ENCODE data around the gene RNF150.
"Not testable (repeated sequence)": the region's sequence is repeated elsewhere in the genome, so short reads cannot be mapped to it uniquely, and the experiment has no call there.

RNF150 gene

GRCh38 chr4:141133146-141133998 lies at the start of gene RNF150:
TSS of gene RNF150 (minus strand) at chr4:141133469.
- no peak for DNase-seq (ENCODE audit: low read depth)

DNA sequence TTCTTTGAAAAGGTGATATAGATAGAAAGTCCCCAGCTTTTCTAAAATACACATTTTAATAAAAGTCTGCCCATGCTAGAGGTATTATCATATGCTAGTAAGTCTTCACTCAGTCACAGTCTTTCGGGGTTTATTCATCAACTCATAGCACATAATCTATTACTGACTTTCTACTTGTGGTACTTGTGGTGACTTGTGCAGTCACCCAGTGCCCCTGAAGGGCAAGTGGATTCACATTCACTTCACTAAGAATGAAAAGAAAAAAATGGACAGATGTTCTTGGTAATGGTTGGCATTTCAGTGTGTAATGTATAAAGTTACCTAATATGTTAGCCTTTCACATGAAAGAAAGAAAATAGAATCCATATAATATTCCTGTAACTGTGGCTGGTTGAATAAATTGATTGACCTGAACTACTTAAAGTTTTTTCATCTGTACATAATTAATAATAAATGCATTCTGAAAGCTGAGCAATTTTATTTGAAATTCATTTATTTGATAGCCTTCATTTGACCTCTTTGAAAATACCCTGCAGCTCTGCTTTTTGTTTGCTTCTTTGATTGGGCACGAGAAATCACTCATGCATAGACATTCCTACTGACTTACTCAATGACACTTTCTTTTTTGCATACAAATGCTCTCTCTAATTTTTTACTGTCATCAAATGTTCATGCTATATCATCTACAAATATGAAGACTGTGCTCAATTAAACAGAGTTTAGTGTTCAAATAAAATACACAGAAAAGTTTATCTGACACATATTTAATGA lies 47.9 kb upstream of the RNF150 start:
- DNase-seq (ENCODE audit: low read depth) = no peak

- DNase-seq (ENCODE audit: low read depth) = no peak
Measured at GRCh38 chr4:141179474-141180373, 46.5 kb upstream of the RNF150 start.

DNA sequence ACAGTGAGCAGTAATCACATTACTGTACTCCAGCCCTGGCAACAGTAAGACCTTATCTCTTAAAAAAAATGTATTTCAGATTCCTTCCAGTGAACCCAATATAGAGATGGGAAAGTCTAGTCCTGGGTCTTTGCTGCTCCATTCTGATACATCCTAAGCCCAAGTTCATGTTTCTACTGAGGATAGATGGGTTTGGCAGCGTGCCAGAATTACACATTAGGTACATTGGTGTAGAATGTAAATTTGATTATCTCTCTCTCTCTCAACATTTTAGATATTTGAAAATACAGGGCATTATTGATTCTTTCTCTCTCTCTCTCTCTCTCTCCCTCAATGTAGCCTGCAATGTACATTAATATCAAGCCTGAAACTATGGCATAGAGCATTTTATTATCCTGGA lies 43.9 kb upstream of the RNF150 start:
- DNase-seq (ENCODE audit: low read depth) = no peak

GRCh38 chr4:141174457-141174856 lies 41.2 kb upstream of the RNF150 start:
- DNase-seq (ENCODE audit: low read depth) = no peak

DNA sequence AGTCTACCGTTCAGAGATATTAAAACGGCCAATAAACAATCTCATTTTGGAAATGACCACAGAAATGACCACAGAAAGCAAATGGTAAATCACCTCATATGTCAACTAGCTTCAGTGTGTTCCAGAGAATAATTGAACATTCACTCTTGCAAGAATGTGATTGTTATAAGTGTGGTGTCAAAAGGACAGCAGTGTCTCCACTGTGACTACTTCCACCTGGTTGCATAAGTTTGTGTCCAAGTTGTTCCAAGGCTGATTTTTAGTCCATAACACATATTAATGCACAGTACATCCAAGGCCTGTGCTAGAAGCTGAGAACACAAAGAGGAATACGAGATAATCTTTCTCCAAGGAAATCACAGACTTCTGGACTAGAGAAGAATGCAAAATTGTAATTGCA lies 37.4 kb upstream of the RNF150 start:
- no peak for DNase-seq (ENCODE audit: low read depth)

DNA sequence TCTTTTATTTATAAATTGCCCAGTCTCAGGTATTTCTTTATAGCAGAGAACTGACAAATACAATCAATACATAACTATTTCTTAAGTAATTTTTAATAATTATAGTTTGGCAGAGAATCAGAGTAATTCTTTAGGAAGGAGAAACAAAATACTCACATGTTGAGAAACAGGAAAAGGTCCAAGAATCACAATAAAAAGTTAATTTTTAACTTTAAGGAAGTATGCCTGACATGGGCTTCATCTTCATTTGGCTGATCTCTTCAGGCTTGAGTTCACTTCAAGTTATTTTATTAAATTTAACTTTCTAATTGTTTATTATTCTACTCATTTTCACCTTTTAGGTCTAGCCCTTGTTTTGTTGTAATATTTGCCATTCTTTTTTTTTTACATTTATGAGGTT lies 36.1 kb upstream of the RNF150 start:
- no peak for DNase-seq (ENCODE audit: low read depth)

- not testable (repeated sequence) for DNase-seq (ENCODE audit: low read depth)
Measured at GRCh38 chr4:141165001-141165400, 31.7 kb upstream of the RNF150 start.

- DNase-seq (ENCODE audit: low read depth) = no peak
Measured at GRCh38 chr4:141159027-141159426, 25.8 kb upstream of the RNF150 start.

DNA sequence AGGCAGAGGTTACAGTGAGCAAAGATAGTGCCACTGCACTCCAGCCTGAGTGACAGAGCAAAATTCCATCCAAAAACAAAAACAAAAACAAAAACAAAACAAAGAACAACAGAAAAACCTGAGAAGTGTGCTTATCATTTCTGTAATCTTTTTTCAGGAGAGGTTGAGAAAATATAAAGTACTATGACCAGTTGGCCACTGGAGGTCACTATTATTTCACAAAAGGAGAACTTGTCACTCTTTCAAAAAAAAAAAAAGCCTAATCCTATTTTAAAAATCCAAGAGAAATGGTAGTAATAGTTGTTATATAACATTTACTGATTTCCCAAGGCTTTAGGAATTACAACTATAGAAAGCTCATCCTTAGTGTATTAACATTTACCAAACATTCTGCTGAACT lies 24.9 kb upstream of the RNF150 start:
- DNase-seq (ENCODE audit: low read depth) = no peak

GRCh38 chr4:141155586-141155985 lies 22.3 kb upstream of the RNF150 start:
- DNase-seq (ENCODE audit: low read depth) = no peak

DNA sequence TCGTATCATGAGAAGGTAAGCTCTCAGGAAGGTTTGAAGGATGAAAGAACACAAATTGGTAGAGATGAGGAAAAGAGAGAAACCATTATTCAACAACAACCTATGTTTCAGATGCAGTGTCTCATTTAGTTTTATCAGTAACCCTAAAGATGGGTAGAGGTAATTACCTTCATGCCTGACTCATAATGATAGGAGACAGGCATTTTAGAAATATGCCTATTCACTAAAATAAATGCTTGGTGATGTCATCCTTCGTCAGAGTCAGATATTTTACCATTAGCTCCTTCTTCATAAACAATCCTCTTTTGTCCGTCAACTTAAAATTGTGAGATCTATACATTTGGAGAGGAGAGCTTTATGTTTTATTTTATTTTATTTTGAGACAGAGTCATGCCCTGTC lies 21.5 kb upstream of the RNF150 start:
- DNase-seq (ENCODE audit: low read depth) = no peak

DNA sequence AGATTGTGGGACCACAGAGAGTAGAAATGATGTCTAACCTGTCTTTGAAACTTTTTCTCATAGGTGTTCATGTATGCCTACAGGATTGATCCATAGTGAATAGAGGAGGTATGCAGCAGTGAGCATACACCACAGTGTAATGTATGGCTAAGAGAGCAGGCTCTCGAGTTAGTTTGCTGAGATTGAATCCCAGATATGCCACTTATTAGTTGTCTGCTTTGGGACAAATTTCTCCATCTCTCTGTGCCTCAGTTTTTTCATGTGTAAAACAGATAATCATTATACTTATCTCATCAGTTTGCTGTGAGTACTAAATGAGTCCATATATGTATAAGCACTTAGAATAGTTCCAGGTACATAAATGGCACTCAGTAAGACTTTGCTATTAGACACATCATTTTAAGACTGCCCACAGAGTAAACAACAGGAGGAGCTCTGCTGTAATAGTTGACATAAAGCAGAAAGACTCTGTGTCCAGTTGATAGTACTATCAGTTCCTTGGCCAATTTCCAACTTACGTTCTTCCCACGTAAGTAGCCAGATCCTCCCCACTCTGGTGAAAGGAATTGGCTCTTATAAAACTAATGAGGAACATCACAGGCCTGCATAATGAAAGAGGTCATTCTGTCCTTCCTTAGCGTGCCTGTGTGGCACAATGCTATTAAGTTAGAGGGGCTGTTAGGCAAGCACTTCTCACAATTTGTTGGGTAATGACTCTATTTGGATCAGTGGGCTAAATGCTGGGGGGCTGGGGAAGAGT lies 20.7 kb upstream of the RNF150 start:
- DNase-seq (ENCODE audit: low read depth) = no peak

DNA sequence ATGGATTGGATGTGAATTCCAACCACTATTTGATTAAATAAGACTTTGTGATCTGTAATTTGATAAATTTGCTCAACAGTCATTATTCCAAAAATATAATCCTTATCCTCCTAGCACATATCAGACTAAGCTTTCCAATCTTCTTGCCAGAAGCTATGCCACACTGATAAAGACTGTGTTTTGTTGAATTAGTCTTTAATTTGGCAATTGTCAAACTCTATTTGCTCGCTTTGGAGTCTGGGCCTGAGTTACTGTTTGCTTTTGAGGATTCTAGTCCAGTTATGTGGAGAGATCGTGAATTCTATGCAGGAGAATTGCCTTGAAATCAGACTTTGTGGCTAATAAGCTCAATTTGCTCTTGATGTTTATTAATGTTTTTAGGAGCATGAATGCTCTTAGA lies 10.9 kb upstream of the RNF150 start:
- DNase-seq (ENCODE audit: low read depth) = no peak

DNA sequence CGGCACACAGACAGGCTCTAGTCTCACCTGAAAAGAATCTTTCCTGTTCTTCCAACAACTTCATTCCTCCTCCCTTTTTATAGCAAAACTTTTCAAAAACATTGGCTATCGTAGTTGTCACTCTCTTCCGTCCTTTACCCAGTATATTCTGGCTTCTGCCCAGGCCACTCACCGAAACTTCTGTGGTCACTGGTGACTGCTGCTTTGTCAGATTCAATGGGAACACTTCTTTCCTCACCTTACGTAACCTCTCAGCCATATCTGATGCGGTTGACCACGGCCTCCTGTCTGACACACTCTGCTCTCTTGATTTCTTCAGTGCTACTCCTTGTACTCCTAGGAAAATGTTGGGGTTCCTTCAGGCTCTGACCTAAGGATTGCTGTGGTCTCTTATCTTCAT lies 9.2 kb upstream of the RNF150 start:
- no peak for DNase-seq (ENCODE audit: low read depth)

DNA sequence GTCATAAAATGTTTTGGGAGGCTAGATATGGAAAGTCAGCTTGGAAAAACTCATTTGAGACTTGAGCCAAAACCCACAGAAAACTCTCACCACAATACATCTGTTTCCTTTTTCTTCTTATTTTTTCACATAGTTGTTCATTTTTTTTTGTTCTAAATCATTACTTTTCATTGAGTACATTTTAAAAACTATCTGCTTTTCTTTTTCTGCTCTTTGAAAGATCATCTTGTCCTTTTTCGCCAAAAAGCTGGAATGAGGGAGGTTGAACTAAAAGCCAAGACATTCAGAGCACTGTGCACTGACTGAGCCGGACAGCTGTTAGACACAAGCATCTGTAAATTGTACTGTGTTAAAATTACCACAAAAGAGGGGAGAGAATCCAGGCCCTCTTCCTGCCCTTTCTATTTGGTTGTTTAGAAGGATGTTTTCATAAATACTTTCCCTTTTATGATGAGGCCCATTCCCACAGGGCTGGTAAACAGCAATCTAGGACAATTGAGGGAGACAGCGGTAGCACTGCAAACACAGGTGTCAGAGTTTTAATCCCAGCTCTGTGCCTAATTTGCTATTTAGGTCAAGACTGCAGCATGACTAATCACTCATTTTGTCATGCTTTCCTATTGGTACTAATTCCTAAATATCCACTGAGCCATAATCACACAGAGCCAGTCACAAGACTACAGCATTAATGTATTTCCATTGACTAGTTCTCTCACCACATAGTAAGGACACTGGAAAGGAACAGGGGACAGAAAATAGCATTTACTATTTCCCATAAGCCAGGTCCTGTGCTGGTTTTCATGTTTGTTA lies 7.3 kb upstream of the RNF150 start:
- no peak for DNase-seq (ENCODE audit: low read depth)

DNA sequence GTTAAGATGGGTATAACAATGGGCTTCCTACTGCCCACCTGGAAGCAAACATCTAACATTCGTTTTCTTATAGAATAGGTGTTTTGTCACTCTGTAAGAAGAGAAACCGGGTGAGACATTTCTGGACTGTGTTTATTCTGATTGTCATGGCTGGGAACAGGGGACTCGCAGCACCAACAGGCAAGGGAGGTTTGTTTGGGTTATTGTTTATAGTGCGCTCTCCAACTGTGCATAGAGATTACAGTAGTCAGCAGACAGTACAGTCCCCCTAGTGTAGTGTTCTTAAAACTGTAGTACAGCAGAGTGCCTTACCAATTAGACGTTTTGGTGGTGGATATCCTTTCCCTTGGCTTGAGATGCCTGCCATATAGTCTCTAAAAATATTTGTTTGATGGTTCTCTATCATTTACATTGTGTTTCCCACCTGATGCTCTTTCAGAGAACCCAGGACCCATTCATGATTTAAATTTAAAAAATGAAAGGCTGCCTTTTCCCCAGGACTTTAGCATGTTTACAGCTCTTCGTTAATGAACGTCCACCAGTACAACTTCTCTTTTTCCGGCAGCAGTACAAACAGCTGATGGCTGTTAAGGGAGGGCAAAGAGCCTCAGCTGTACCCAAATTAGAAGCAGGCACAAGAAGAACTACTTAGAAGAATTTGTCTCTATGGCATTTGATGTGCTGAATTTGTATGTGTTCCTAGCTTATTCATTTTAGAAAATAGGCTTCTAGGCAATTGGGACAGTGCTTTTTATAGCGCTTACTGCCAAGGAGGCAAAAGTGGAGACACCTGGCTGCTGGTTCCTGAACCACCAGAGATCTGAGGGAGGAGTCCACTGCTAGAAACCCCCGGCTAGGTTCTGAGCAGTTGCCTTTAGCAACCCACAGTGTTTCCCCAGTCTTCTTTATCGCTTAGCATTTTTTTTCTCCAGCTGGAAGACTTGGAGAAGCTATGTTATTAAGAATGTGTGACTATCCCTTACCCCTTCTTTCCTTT lies 1.0 kb upstream of the RNF150 start:
- no peak for DNase-seq (ENCODE audit: low read depth)

- no peak for DNase-seq (ENCODE audit: low read depth)
Measured at GRCh38 chr4:141132709-141133145, 542 bp downstream of the RNF150 start.

GRCh38 chr4:141132072-141132708 lies 1.1 kb downstream of the RNF150 start:
- no peak for DNase-seq (ENCODE audit: low read depth)

Measured in stimulated activated CD8-positive, alpha-beta memory T cell treated with anti-CD3 and anti-CD28 coated beads, Interleukin-15, amount 100 ng/mL, for 24 hours (primary cell).